H1 (cell line): ENCODE data around the gene UBE3A. TPM values are rescaled to one million over a fixed set of nuclear protein-coding genes. Genes with fewer than 3 reads are reported as not detected.

Experiments
- BCL11A ChIP-seq, 2 experiments: IDR thresholded peaks; one replicate each; pipeline ENCODE4 v1.6.1; 2011; ENCODE audit warnings: low read depth in 2 of 2, low read length in 2 of 2, mild to moderate bottlenecking in 2 of 2
- CREB1 ChIP-seq: IDR thresholded peaks from 2 replicates; pipeline ENCODE4 v1.6.1; 2012; ENCODE audit warnings: inconsistent platforms
- KDM5A ChIP-seq: fragments of 200-600 bp; IDR thresholded peaks from 2 replicates; pipeline ENCODE4 v1.7.1; 2012; ENCODE audit warnings: mild to moderate bottlenecking, low read length, inconsistent platforms, mixed read lengths
- MAFK ChIP-seq: IDR thresholded peaks from 2 replicates; pipeline ENCODE4 v1.6.1; 2012; ENCODE audit warnings: low read depth, mild to moderate bottlenecking, improper control_type of control experiment, low read length
- RFX5 ChIP-seq: IDR thresholded peaks from 2 replicates; pipeline ENCODE4 v1.6.1; 2011; ENCODE audit warnings: low read depth, low read length, improper control_type of control experiment, borderline replicate concordance
- SIRT6 ChIP-seq: IDR thresholded peaks from one replicate; pipeline ENCODE4 v1.7.1; 2012; ENCODE audit warnings: low read length, inconsistent platforms
- TAF1 ChIP-seq: IDR thresholded peaks from 2 replicates; pipeline ENCODE4 v1.6.1; 2011; ENCODE audit warnings: mild to moderate bottlenecking, low read depth, low read length
- TCF12 ChIP-seq: IDR thresholded peaks from 2 replicates; pipeline ENCODE4 v1.6.1; 2011; ENCODE audit warnings: low read depth, mild to moderate bottlenecking, low read length
- polyA plus RNA-seq, 7 experiments: library from polyadenylated mRNA; depleted of rRNA in 3 of 7; stranded (reverse) in 5 of 7; unstranded in 2 of 7; fragments of >200 nt in 5 of 7; fragments of 200-250 nt in 2 of 7; gene quantifications; 1 replicate in 5 of 7; 2 replicates in 1 of 7; 4 replicates in 1 of 7; pipeline versions ENCODE4 v1.2.1 to v1.2.3, GENCODE V29; 2011 to 2013; ENCODE audit warnings: missing spikeins in 2 of 7, mixed read lengths in 2 of 7
- total RNA-seq: library from RNA; stranded (reverse); fragmentation: NEBNext Ultra II Directional; extraction: Animal tissue kit (Norgen Biotek cat#: 25700); gene quantifications from 2 replicates; pipeline ENCODE4 v1.2.1, GENCODE V29; 2021
- TF ChIP-seq, protein P1 (sequence below): IDR thresholded peaks from 2 replicates; pipeline ENCODE4 v1.6.1; 2012; ENCODE audit warnings: low read length, inconsistent platforms

Gene UBE3A
- total and polyA plus RNA-seq, 2 of the 8 experiments (the other 6 are each of a cell fraction or from before 2014, with no cell fraction given), result 13.8 to 110 TPM

GRCh38 chr15:25333049-25333448 is 105.8 kb downstream of the UBE3A start (continued):
- no peak for TF ChIP-seq TCF12
- TF ChIP-seq MAFK, result no peak
- TF ChIP-seq KDM5A, result no peak
- TF ChIP-seq TAF1, result no peak
- TF ChIP-seq SIRT6, result no peak
- TF ChIP-seq BCL11A (IDR thresholded peaks at IDR 0.05; ENCODE audit: low read depth in 2 of 2, low read length in 2 of 2), result no peak
- TF ChIP-seq, protein P1, sequence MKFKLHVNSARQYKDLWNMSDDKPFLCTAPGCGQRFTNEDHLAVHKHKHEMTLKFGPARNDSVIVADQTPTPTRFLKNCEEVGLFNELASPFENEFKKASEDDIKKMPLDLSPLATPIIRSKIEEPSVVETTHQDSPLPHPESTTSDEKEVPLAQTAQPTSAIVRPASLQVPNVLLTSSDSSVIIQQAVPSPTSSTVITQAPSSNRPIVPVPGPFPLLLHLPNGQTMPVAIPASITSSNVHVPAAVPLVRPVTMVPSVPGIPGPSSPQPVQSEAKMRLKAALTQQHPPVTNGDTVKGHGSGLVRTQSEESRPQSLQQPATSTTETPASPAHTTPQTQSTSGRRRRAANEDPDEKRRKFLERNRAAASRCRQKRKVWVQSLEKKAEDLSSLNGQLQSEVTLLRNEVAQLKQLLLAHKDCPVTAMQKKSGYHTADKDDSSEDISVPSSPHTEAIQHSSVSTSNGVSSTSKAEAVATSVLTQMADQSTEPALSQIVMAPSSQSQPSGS, result no peak
- no peak for TF ChIP-seq CREB1
- no peak for TF ChIP-seq RFX5
